HG03575 (cell line): ENCODE measurements around the gene AHI1.

Experiments used
- ATAC-seq: cut with Tn5 transposase; IDR thresholded peaks from one replicate; pipeline ENCODE4 v1.9.1; 2021; ENCODE audit not compliant: unreplicated experiment, insufficient number of reproducible peaks, low FRiP score; ENCODE audit errors: extremely low read depth

Gene AHI1

DNA sequence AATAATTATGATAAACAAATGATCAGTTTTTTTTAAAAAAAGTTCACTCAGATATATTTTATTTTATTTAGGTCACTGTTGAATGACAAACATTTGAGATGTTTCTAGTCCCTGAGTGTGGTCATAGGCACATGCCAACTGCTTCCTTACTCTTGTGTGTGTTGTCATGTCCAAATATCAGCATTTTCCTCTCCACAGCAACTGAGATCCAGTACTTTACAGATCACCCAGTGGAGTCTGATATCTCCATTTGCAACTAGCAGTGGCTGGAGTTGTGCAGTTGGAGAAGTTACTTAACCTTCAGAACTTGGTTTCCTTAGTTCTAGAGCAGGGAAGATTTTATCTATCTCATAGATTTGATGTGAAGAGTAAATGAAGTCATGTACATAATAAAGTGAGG is 215.1 kb downstream of the AHI1 start:
- no peak for ATAC-seq

GRCh38 chr6:135281964-135282363 is 215.6 kb downstream of the AHI1 start:
- no peak for ATAC-seq

- ATAC-seq, result no peak
Measured at GRCh38 chr6:135281227-135281626, 216.3 kb downstream of the AHI1 start.

GRCh38 chr6:135280375-135281136 is 217.0 kb downstream of the AHI1 start:
- ATAC-seq, result no peak

GRCh38 chr6:135277422-135277821 is 220.1 kb downstream of the AHI1 start:
- no peak for ATAC-seq

GRCh38 chr6:135274561-135275293 is 222.8 kb downstream of the AHI1 start:
- ATAC-seq, result no peak

- ATAC-seq, result no peak
Measured at GRCh38 chr6:135271626-135272025, 225.9 kb downstream of the AHI1 start.

GRCh38 chr6:135270676-135271536 is 226.6 kb downstream of the AHI1 start:
- ATAC-seq, result no peak

DNA sequence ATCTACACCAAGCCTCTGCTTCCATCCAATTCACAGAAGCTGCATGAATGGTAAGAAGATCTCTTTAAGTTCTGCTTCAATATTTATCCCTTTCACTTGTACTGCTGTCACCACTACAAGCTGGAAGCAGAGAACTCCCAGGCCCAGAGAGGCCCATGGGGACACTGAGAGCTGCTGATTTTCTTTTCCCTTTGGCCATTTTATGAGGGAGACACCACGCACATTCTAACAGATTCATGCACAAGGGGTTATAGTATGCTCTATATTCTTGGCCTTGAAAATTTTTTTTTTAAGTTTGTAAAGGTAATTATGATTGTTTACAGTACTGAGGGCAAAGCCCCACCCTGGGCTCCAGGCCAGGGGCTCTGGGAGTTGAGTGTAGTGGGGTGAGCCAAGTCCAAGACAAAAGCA is 228.1 kb downstream of the AHI1 start:
- ATAC-seq, result no peak

DNA sequence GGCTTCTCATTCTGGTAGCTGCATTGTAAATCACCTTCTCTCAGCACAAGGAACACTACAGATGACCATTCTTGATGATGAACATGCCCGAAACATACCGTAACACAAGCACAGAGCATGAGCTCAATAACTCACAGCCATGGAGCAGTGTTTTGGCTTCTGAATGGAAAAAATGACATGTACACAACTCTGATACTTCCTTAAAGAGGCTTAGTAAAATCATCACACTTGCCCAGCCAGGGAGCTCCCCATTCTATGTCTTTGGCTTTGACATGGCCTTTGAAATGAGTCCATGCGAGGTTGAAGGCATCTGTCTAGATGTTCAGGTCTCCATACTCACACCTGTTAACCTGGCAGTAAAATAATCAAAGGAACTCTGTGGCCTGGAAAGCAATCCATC is 228.8 kb downstream of the AHI1 start:
- ATAC-seq, result no peak

DNA sequence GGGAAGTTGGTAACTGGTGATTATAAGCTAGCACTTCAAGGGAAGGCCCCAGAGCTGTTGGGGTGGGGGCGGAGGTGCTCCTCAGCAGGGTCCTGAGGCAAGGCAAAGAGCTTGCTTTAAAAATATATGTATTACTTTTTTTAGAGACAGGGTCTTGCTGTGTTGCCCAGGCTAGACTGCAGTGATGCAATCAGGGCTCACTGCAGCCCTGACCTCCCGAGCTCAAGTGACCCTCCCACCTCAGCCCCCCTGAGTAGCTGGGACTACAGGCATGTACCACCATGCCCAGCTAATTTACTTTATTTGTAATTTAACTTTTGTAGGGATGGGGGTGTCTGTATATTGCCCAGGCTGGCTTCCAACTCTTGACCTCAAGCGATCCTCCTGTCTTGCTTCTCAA is 229.3 kb downstream of the AHI1 start:
- ATAC-seq, result no peak

GRCh38 chr6:135267085-135267484 is 230.5 kb downstream of the AHI1 start:
- no peak for ATAC-seq

GRCh38 chr6:135266675-135267074 is 230.9 kb downstream of the AHI1 start:
- no peak for ATAC-seq

DNA sequence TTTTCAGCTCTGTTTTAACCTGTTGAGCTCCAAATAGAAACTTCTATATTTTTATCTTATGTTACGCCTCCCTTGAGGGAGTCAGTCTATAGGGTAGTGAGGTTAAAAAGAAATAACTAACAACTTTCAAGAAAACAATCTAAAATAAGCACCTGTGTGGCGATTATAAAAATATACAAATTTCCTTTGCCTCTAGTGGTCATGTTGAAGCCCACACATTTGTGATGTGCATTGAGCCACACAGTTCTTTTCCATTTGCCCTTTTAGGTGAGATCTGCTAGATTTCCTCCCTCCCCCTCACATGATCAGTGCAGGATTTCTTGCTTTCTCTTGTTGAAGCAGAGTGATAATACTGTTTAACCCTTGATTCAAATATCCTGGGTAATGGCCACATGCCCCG is 232.3 kb downstream of the AHI1 start:
- ATAC-seq, result no peak

DNA sequence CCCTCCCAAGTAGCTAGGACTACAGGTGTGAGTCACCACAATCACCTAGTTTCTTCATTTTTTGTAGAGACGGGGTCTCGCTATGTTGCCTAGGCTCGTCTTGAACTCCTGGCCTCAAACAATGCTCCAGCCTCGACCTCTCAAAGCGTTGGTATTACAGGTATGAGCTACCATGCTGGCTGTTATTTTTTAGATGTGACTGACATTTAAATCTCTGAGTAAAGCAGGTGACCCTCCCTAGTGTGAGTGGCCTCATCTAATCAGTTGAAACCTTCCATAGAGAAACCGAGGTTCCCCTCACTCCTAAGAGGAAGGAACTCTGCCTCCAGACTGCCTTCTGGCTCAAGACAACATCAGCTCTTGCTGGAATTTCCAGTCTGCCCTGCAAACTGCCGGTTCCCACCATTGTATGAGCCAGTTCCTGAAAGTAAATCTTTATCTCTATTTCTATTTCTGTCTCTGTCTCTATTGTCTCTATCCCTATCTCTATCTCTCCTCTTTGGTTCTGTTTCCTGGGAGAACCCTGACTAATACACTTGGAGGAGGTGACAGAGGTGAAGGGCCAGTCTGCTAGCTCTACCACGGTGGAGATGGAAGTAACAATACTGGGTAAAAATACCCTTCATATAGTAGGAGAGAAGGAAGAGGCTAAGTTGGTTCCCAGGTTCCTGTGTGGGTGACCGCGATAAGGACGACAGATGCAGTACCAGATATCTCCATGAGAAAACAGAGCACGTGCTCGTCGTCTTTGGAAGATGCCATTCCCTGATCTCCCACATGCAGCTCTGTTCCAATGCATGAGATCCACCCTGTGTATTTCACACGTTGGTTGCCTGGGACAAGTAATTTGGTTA is 235.4 kb downstream of the AHI1 start:
- ATAC-seq, result no peak

GRCh38 chr6:135260612-135261011 is 236.9 kb downstream of the AHI1 start:
- ATAC-seq, result no peak

GRCh38 chr6:135258970-135259369 is 238.6 kb downstream of the AHI1 start:
- no peak for ATAC-seq

DNA sequence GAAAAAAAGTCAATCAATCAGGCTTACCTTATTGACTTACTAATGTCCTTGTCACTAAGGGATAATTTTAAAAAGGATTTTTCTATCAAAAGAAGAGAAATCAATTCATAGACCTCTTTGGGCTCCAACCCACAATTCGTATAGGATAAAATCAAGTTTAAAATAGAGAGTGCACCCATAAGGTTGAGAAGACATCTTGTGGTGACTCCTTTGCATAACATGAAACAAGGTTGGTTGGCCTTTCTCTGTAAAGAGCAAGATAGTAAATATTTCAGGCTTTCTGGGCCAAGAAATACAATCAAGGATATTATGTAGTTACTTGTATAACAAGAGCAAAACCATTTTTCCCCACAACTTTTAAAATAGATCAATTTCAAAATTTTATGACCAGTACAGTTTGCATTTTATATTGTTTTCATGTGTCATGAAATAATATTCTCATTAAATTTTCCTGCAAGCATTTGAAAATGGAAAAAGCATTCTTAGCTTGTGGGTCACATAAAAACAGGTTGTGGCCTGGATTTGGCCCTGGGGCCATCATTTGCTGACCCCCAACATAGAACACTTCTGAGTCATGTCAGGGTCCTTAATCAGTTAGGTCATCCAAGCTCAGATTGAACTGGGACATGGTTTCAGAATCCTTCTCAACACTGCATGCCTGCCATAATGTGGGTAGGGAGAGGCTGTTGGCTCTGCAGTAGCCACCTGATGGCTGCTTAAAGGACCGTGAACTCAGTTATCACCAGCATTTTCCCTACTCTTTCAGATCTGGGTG is 239.7 kb downstream of the AHI1 start:
- no peak for ATAC-seq
